Mucosa of descending colon (tissue), 3 donors: ENCODE measurements around the gene PIANP. TPM values are rescaled to one million over a fixed set of nuclear protein-coding genes. Genes with fewer than 3 reads are reported as not detected.

Source experiments
- ATAC-seq: fragments of 200-7000 bp; cut with Tn5 transposase; one replicate; pipeline ENCODE4 v1.9.1; 2020; ENCODE audit warnings: mild to moderate bottlenecking, moderate library complexity
- DNase-seq, 3 donors: peaks; one replicate each; pipeline ENCODE4 v3.0.0-alpha.2; 2020
- H3K36me3 ChIP-seq: fragments of 200-600 bp; one replicate; pipeline ENCODE4 v1.8.0; 2021; ENCODE audit warnings: low read depth, mild to moderate bottlenecking
- H3K4me1 ChIP-seq: fragments of 200-600 bp; one replicate; pipeline ENCODE4 v1.8.0; 2021; ENCODE audit warnings: low read depth, mild to moderate bottlenecking
- H3K4me3 ChIP-seq: fragments of 200-600 bp; one replicate; pipeline ENCODE4 v1.8.0; 2021; ENCODE audit warnings: mild to moderate bottlenecking
- H3K9me3 ChIP-seq: fragments of 200-600 bp; one replicate; pipeline ENCODE4 v1.8.0; 2021; ENCODE audit warnings: mild to moderate bottlenecking
- intact Hi-C, 2 donors: fragments of 100-400 bp; cut with DNase I in 1 of 2; cut with micrococcal nuclease in 1 of 2; formaldehyde crosslinking; loops; one replicate each; pipeline versions ENCODE4 v1.11.0 to v1.11.1; 2022; cut with DNase I, micrococcal nuclease
- total RNA-seq, 3 donors: library from RNA; stranded (reverse); fragmentation: NEBNext Ultra II Directional in 2 of 3; extraction: Animal tissue kit (Norgen Biotek cat#: 25700) in 2 of 3; gene quantifications; one replicate each; pipeline versions ENCODE4 v1.2.1 to v1.2.4, GENCODE V29; 2021 to 2023
- TF ChIP-seq, protein P1 (sequence below): fragments of 200-600 bp; IDR thresholded peaks from one replicate; pipeline ENCODE4 v1.8.0; 2022; ENCODE audit warnings: antibody characterized with exemption, mild to moderate bottlenecking
- donor health status: DM: no; HTN: no; CAD: no; lungs with moderate emphysema.
- donor health status: DM: no; HTN: no; CAD: no.
- donor health status: DM: no; HTN: yes; CAD: no.

Gene PIANP
- total RNA-seq, 3 donors from 2014 or later, result 0.53 to 2.9 TPM; not detected in 1

GRCh38 chr12:6652391-6652790 lies 48.2 kb downstream of the PIANP start:
- TF ChIP-seq, protein P1, sequence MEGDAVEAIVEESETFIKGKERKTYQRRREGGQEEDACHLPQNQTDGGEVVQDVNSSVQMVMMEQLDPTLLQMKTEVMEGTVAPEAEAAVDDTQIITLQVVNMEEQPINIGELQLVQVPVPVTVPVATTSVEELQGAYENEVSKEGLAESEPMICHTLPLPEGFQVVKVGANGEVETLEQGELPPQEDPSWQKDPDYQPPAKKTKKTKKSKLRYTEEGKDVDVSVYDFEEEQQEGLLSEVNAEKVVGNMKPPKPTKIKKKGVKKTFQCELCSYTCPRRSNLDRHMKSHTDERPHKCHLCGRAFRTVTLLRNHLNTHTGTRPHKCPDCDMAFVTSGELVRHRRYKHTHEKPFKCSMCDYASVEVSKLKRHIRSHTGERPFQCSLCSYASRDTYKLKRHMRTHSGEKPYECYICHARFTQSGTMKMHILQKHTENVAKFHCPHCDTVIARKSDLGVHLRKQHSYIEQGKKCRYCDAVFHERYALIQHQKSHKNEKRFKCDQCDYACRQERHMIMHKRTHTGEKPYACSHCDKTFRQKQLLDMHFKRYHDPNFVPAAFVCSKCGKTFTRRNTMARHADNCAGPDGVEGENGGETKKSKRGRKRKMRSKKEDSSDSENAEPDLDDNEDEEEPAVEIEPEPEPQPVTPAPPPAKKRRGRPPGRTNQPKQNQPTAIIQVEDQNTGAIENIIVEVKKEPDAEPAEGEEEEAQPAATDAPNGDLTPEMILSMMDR, result no peak
- DNase-seq (no peak), ATAC-seq (no peak)
- intact Hi-C loops, result no loop called here
- H3K9me3 ChIP-seq, result no peaks in the 10 kb centered on the region
- peaks cover 14% of the 10 kb centered on the region for H3K36me3 ChIP-seq
- no peaks in the 10 kb centered on the region for H3K4me1 ChIP-seq
- no peak overlapping the region for H3K4me3 ChIP-seq

GRCh38 chr12:6650832-6651231 lies 49.8 kb downstream of the PIANP start:
- TF ChIP-seq, protein P1, result no peak
- Histone ChIP-seq H3K36me3 (peaks cover 7% of the 10 kb centered on the region), H3K4me3 (no peak overlapping the region), H3K4me1 (peaks cover 6% of the 10 kb centered on the region), H3K9me3 (no peaks in the 10 kb centered on the region)
- intact Hi-C loops, result no loop called here
- DNase-seq (no peak), ATAC-seq (no peak)

GRCh38 chr12:6647083-6647604 lies 53.5 kb downstream of the PIANP start, which contains the start of gene ACRBP:
TSS of gene ACRBP (minus strand) at chr12:6647432. CDS start at chr12:6647366, 66 bp downstream.
- TF ChIP-seq, protein P1, result no peak
- ATAC-seq (peak; percentile 96), DNase-seq (peak; percentile 84 to 89 (median 87))
- intact Hi-C loops, result no loop called here
- no peak within 1 kb of the TSS for H3K4me3 ChIP-seq
- H3K4me1 ChIP-seq, result peaks cover 6% of the 10 kb centered on the region
- peaks cover 7% of the 10 kb centered on the region for H3K36me3 ChIP-seq
- H3K9me3 ChIP-seq, result no peaks in the 10 kb centered on the region

DNA sequence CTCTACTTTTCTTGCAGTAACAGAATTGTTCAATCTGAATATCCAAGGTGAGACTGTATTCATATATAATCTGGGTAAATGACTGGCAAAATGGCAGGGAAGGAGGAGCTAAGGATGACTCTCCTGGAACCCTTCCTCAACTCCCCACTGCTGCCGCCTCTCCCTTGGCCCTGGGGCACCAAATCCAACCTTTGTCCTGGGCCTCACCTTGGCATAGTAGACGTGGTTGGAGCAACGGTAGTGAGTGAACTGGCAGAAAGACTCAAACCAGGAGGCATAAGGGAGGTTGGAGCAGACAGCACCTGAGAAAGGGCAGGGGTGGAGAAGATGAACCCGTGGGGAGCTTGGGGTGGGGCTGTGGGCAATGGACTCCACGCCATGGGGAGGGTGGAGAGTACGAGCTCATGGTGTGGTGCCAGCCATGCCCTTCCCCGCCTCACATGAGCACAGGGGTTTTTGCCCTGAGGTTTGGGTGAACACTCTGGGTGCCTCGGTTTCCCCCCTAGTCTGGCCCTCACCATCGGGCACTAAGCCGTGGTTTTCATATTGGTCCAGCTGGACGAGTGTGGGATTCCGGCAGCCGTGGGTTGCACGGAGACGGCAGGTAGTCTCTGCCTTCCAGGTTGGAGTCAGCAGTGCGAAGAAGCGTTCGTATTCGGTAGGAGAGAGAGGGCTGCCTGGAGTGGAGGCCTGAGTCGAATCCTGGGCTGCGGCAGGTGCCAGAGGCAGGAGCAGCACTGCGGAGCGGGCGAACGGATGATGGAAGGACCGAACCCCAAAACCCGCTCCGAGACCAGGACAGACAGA lies 54.1 kb downstream of the PIANP start:
- DNase-seq, result peak in 1 of 3 donors; percentile 55
- intact Hi-C loops, result no loop called here
- Histone ChIP-seq H3K9me3 (no peaks in the 10 kb centered on the region), H3K4me3 (no peak overlapping the region), H3K4me1 (peaks cover 6% of the 10 kb centered on the region), H3K36me3 (peaks cover 7% of the 10 kb centered on the region)
- TF ChIP-seq, protein P1, result no peak
- ATAC-seq, result peak; percentile 11

DNA sequence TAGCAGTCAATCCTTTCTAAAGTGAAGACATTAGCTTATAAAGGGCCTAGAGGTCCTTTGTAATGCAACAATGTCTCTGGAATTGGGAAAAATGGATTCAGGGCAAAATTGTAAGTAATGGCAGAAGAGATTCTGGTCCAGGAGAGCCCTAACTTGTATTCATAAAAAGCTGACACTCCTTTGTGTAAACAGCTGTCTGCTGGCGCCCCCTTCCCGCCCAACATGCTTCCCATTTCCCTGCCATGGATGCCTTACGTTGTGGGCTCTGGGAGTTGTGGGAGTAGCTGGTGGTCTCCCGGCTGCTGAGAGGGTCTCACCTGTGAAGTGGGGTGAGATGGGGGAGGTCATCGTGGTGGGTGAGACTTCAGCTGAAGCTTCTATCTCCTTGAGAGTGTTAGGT lies 55.7 kb downstream of the PIANP start:
- DNase-seq, result peak; percentile 48 to 74 (median 68)
- peaks cover 6% of the 10 kb centered on the region for H3K4me1 ChIP-seq
- H3K4me3 ChIP-seq, result no peak overlapping the region
- H3K36me3 ChIP-seq, result no peaks in the 10 kb centered on the region
- TF ChIP-seq, protein P1, result no peak
- intact Hi-C loops, result no loop called here
- H3K9me3 ChIP-seq, result no peaks in the 10 kb centered on the region
- ATAC-seq, result peak; percentile 29
